Urinary bladder (tissue), 4 donors: ENCODE measurements around the gene PRKG1. TPM values are rescaled to one million over a fixed set of nuclear protein-coding genes. Genes with fewer than 3 reads are reported as not detected.

Experiments
- DNase-seq: peaks from one replicate; pipeline ENCODE4 v3.0.0-alpha.2; 2015; ENCODE audit errors: extremely low spot score
- H3K27ac ChIP-seq: one replicate; pipeline ENCODE4 v1.5.1; 2013; ENCODE audit warnings: low read depth, mild to moderate bottlenecking, moderate library complexity
- H3K36me3 ChIP-seq: one replicate; pipeline ENCODE4 v1.6.1; 2013; ENCODE audit warnings: mild to moderate bottlenecking, moderate library complexity; ENCODE audit not compliant: insufficient read depth
- H3K4me1 ChIP-seq: one replicate; pipeline ENCODE4 v1.6.1; 2013; ENCODE audit warnings: mild to moderate bottlenecking, moderate library complexity; ENCODE audit not compliant: insufficient read depth
- H3K4me3 ChIP-seq: one replicate; pipeline ENCODE4 v1.5.1; 2013; ENCODE audit warnings: low read depth, low read length
- WGBS: extraction: QIAGEN DNeasy Blood & Tissue Kit; methylation state at CpG from one replicate; pipeline ENCODE4 v1.1.7; 2013; 5-methylcytosine and 5-hydroxymethylcytosine counted together
- polyA plus RNA-seq: library from polyadenylated mRNA; stranded (reverse); fragments of 200-250 nt; gene quantifications from one replicate; pipeline ENCODE4 v1.2.3, GENCODE V29; 2013
- total RNA-seq: library from RNA; depleted of rRNA; stranded (reverse); fragments of >200 nt; gene quantifications from one replicate; pipeline ENCODE4 v1.2.3, GENCODE V29; 2014
- donor health status: healthy with polysubstance abuse.
- donor health status: healthy.

The PRKG1 gene
- total and polyA plus RNA-seq, 2 donors = 17.1 to 126 TPM

DNA sequence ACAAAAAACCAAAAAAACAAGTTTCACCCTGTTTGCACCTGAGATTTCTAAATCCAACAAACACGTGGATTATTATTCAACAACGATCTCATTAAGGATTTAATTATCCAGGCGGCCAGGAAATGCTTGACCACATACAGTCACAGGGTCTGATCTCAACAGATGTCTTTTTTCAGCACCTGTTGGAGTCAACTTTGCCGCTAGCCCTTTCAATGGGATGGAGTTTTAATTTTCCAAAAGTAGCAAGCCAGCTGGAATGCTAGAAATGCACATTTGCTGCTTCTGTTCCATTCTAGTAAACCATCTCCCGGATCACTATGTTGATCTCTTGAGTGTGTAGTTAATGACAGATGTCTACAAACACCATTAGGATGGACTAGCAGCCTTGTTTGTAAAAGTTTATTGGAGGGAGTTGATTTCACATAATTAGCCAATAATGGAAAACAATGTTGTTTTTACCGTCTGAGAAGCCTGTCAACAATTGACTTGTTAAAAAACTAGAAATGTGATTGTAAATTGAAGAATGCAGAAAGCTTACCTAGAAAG lies 1175.6 kb downstream of the PRKG1 start:
- Histone ChIP-seq H3K36me3 (no peaks in the 10 kb centered on the region), H3K27ac (no peak overlapping the region), H3K4me3 (no peak overlapping the region), H3K4me1 (no peaks in the 10 kb centered on the region)
- no peak for DNase-seq
- 72% methylated on average over 6 of the region's 6 CpGs for WGBS

DNA sequence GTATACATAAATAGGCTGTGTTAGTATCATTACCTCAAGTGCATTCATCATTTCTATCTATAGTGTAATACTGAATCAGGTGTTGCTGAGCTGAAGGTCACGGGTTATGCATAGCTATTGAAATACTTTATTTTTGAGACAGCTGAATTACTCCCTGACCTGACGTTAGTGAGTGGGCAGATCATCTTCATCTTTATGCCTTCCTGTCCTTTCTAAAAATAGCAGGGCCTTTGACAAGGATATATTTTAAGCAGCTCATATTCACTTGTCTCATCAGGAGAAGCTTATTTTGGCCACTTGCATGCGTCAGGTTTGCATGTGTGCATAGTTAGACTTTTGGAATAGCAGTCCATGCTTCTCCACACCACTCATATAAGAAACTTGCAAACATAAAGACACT lies 1176.2 kb downstream of the PRKG1 start:
- Histone ChIP-seq H3K36me3 (no peaks in the 10 kb centered on the region), H3K4me3 (no peak overlapping the region), H3K4me1 (no peaks in the 10 kb centered on the region), H3K27ac (no peak overlapping the region)
- no peak for DNase-seq
- 71% methylated on average over 3 of the region's 3 CpGs for WGBS

DNA sequence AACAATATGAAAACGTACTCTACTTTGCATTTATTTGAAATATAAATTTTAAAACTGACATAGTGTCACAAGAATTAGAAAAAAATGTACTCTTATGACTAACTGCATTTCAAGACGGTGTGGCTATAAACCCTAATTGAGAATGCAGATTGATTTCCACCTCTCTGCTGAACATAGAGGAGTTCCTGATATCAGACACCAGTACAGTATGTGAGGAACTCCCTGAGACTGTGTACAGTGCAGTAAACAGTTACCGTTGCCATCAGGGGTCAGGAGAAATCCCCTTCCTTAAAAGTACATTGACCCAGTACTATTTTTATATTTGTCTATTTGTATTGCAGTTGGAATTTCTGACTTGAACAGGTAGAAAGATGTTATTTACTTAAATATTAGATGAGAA lies 1178.0 kb downstream of the PRKG1 start:
- H3K4me3 ChIP-seq = no peak overlapping the region

DNA sequence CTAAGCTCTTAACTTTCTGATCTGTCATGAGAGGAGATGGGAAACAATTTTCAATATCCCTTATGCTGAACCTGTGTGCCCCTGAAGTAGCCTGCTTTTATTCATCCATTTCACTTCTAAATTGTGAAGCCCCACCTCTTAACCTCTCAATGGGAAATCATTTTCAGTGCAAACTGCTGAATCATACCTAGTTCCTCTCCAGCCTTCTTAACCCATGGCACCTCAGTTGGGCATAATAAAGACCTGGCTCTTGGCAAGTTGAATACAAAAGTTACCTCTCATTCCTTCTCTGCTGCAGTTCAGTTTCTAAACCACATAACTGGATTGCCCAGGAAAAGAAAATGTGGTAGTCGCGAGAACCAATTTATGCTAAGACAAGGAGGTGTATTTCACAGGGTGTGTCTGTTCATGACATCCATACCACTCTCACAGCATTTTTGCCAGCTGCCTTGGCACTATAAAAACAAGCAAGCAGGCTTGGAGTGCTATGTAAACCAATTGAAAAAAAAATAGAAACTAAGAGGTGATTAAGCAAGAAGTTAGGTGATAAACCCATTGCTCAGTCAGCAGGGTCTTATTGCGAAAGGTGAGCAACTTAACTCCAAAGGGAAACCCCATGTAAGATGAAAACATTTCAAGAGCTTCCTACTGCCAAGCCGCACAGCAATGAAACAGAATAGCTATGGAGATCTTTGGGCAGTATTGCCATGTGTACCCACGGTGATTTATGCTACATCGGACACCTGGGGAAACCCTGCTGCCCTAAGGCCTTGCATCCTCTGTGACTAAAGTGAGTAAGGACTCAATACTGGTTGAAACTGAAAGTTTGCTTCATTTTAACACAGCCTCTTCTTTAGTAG lies 1182.8 kb downstream of the PRKG1 start:
- no peak overlapping the region for H3K4me3 ChIP-seq
- no peak for DNase-seq
- H3K4me1 ChIP-seq = no peaks in the 10 kb centered on the region
- 96% methylated on average over 6 of the region's 6 CpGs for WGBS
- no peaks in the 10 kb centered on the region for H3K36me3 ChIP-seq
- no peak overlapping the region for H3K27ac ChIP-seq

More for the DNA sequence above, 1178.0 kb downstream of the PRKG1 start:
- Histone ChIP-seq H3K27ac (no peak overlapping the region), H3K4me1 (no peaks in the 10 kb centered on the region), H3K36me3 (no peaks in the 10 kb centered on the region)
- DNase-seq = no peak
- 57% methylated on average over 3 of the region's 3 CpGs for WGBS

DNA sequence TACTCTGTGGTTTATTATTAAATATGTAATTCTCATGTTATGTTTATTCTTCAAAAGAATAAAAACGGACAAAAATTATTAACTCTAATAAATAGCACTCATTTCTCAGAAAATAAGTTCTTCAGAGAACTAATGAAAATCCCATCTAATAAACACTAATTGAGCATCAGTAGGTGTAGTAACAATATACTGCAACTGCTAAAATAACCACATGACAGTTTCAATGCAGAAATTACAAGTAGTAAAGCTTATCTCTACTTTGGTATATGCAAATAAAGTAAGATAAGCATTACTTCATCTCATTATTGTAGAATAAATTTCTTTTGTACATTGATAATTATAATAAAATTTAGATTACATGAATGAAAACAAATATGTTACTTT lies 1183.4 kb downstream of the PRKG1 start:
- 83% methylated on average over 1 of the region's 1 CpG for WGBS
- H3K4me3 ChIP-seq = no peak overlapping the region

DNA sequence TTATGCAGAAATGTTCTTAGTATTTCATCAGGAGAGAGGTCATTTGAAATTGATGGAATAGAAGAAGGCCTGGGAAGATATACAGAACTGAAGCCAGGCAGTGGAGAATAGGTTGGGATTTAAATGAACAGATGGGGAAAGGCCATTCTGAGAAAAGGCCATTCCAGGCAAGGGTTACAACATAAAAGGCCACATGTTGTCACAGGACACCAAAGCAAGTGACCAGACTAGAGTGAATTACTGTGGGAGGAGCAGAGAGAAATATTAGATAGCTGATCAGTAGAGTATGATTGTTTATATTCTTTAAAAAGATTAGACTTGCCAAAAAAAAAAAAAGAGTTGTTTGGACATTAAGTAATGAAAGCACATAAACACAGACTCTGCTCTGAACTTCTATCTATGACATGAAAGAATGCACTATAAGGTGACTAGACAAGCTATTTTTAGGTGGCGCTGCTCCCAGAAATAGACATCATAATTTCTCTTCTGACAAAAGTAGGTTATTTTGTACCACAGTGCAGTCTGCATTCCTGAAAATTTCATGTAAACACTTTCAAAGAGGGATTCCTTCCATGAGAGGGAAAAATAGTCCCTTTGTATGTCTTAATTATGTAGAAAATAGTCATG lies 1184.6 kb downstream of the PRKG1 start:
- Histone ChIP-seq H3K36me3 (no peaks in the 10 kb centered on the region), H3K4me1 (no peaks in the 10 kb centered on the region), H3K4me3 (no peak overlapping the region), H3K27ac (no peak overlapping the region)
- WGBS = 87% methylated on average over 1 of the region's 1 CpG
- no peak for DNase-seq

More for the DNA sequence above, 1183.4 kb downstream of the PRKG1 start:
- no peak for DNase-seq
- Histone ChIP-seq H3K36me3 (no peaks in the 10 kb centered on the region), H3K4me1 (no peaks in the 10 kb centered on the region), H3K27ac (no peak overlapping the region)

DNA sequence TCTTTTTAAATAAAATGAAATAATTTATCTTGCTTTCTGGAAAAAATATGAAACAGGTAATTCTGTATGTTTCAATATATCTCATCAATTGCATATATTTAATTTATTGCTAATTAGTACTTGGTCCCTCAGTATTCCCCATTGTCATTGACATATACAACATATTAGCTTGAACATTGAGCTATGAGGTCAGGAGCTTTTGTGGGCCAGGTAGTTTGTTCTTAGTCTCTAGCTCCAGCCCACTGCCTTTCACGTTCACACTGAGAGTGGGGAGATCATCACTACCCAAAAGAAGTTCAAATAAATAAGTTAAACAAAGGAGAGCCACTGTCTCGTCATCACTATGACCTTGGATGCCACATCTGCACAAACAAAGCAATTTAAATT lies 1185.1 kb downstream of the PRKG1 start:
- no peaks in the 10 kb centered on the region for H3K36me3 ChIP-seq
- no peak overlapping the region for H3K27ac ChIP-seq
- no peak overlapping the region for H3K4me3 ChIP-seq
- no peaks in the 10 kb centered on the region for H3K4me1 ChIP-seq
- WGBS = 74% methylated on average over 2 of the region's 2 CpGs
- no peak for DNase-seq

DNA sequence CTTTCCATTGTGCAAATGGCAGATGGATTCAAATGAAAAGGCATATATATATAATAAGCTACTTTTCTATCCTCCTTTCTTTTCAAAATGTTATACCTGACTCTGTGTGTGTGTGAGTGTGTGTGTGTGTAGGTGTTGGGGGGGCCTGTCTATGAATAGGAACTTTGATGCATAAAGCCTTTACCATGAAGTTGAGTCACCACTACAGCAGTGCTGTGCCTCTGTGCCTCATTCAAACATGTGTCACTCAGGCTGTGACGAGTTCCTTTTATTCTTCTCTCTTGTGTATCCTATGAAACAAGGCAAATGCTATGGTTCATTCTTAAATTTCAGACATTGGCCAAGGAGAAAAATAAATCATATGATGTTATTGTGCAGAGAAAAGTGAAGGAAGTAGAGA lies 1187.1 kb downstream of the PRKG1 start:
- Histone ChIP-seq H3K36me3 (no peaks in the 10 kb centered on the region), H3K4me3 (no peak overlapping the region), H3K27ac (no peak overlapping the region), H3K4me1 (no peaks in the 10 kb centered on the region)
- no peak for DNase-seq
- 91% methylated on average over 1 of the region's 1 CpG for WGBS

DNA sequence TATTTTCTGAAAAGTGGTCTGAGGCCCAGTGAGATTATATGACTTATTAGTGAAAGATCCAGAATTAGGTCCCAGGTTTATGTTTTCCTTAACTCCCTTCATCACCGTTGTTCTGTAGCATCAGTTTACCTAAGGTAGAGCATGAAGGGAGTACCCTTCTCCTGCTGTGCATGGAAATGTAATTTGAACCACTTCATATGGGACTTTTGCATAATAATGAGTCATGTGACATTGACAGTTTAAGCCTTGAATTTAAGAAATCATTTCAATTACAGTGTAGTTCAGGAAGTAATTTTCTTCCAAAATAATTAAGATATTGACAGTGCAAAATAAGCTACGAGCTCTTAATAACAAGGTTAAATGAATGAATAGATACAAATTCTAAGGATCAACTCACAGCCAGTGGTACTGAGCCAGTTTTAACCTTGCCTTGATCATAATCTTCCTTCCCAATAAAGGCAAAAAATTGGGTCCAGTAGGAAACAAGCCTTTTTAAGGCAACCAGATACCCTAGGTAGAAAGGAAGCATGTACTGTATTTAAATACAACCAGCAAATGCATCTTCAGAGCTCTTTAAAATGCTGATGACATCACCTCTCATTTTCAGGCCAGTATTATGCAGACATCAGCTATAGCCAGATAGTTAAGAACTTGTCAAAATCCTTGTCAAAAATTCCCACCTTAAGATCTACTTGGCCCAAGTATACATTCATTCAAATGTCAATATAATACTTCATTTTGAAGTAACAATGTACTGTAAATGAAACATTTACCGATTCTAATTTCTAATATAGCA lies 1191.0 kb downstream of the PRKG1 start:
- no peak overlapping the region for H3K27ac ChIP-seq
- H3K36me3 ChIP-seq = no peaks in the 10 kb centered on the region
- WGBS = 88% methylated on average over 3 of the region's 3 CpGs
- H3K4me1 ChIP-seq = no peaks in the 10 kb centered on the region
- DNase-seq = no peak
- no peak overlapping the region for H3K4me3 ChIP-seq

DNA sequence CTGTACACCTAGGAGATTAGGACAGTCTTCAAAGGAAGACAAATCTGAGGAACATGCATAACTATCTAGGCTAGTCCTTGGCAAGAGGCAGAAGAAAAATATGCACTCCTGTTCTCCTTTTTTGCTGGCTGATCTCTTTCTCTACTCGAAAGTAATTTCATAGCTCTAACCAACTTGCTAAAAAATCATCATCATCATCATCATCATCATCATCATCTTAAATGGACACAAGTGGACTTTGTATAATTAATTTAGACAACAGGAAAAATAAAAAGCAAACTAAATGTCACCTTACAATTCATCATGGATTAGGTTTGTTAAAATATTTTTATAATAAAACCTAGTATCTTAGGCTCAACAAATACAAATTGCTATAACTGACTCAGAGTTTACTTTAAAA lies 1192.6 kb downstream of the PRKG1 start:
- no peaks in the 10 kb centered on the region for H3K4me1 ChIP-seq
- WGBS = 66% methylated on average over 1 of the region's 1 CpG
- no peak overlapping the region for H3K27ac ChIP-seq
- H3K4me3 ChIP-seq = no peak overlapping the region
- DNase-seq = no peak
- H3K36me3 ChIP-seq = no peaks in the 10 kb centered on the region

DNA sequence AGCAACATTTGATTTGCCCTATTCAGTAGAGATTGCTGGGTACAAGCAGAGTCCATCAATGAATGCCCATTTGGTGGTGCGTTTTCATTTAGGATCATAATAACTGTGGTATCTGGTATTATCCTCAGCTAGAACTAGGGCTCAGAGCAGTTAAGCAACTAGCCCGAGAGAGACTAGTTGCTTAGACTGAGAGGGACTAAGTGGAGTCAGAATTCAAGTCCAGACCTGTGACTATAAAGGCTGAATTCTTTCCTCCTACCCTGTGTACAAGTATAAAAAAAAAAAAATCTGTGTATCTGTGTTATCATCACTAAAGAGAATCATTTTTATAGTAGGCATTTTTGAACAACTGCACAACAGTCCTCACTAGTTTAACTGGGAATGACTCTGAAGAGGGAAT lies 1194.5 kb downstream of the PRKG1 start:
- WGBS = 89% methylated on average over 2 of the region's 2 CpGs
- H3K27ac ChIP-seq = no peak overlapping the region

DNA sequence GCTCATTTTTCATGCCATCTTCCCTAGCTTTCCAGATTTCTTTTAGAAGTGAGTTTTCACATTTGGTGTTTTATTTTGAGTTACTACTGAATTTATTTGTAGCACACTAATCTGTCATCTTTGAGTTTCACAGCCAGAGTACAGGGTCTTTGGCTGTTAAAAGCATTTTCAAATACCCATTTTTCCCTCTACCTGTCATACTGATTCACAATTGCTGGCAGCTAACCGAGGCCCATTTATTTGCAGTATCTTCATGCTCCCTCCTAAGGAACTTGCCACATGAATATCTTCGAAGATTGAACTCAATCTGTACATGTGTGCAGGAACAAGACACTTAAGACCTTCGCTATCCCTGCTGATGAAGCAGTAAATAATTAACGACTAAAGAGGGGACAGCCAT lies 1194.9 kb downstream of the PRKG1 start:
- 85% methylated on average over 4 of the region's 4 CpGs for WGBS
- Histone ChIP-seq H3K4me3 (no peak overlapping the region), H3K36me3 (no peaks in the 10 kb centered on the region), H3K4me1 (no peaks in the 10 kb centered on the region), H3K27ac (no peak overlapping the region)
- DNase-seq = no peak

More for the DNA sequence above, 1194.5 kb downstream of the PRKG1 start:
- Histone ChIP-seq H3K36me3 (no peaks in the 10 kb centered on the region), H3K4me1 (no peaks in the 10 kb centered on the region), H3K4me3 (no peak overlapping the region)
- no peak for DNase-seq

DNA sequence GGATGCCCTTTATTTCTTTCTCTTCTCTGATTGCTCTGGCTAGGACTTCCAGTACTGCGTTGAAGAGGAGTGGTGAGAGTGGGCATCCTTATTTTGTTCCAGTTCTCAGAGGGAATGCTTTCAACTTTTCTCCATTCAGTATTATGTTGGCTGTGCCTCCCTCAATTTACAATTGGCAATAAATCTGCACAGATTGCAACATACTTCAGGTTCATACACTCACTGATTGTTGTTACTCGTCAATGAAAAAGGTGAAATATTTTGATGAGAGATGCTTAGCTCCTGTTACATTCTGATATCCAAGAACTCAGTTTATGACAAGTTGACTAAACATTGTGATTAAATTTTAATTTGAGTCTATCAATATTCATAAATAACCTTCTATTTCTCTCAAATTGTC lies 1201.9 kb downstream of the PRKG1 start:
- no peak for DNase-seq
- 97% methylated on average over 2 of the region's 2 CpGs for WGBS
- H3K4me1 ChIP-seq = no peaks in the 10 kb centered on the region
- no peak overlapping the region for H3K4me3 ChIP-seq
- no peak overlapping the region for H3K27ac ChIP-seq
- no peaks in the 10 kb centered on the region for H3K36me3 ChIP-seq
